Stimulated activated effector memory CD8-positive, alpha-beta T cell treated with anti-CD3 and anti-CD28 coated beads, Interleukin-12 subunit alpha, Interleukin-12 subunit beta, amount 100 ng/mL, for 72 hours (primary cell): ENCODE data around the gene TMEM178B.

Experiments used
- ATAC-seq: fragments of 150-1000 bp; cut with Tn5 transposase; 2 replicates; pipeline ENCODE4 v1.10.0; 2021
- DNase-seq, 2 donors: peaks; one replicate each; pipeline ENCODE4 v3.0.0; 2021 to 2022; ENCODE audit warnings: low spot score in 2 of 2
- H3K27ac Mint-ChIP-seq: one replicate; pipeline ENCODE4 v1.8.0; 2022; ENCODE audit warnings: mild to moderate bottlenecking, mixed read lengths
- H3K36me3 Mint-ChIP-seq: one replicate; pipeline ENCODE4 v1.8.0; 2022; ENCODE audit warnings: mild to moderate bottlenecking, mixed read lengths
- H3K4me1 Mint-ChIP-seq: one replicate; pipeline ENCODE4 v1.8.0; 2022; ENCODE audit warnings: mixed read lengths
- H3K4me3 Mint-ChIP-seq: one replicate; pipeline ENCODE4 v1.8.0; 2022; ENCODE audit warnings: mild to moderate bottlenecking, mixed read lengths
- H3K9me3 Mint-ChIP-seq: one replicate; pipeline ENCODE4 v1.8.0; 2022; ENCODE audit warnings: mixed read lengths

The TMEM178B gene

DNA sequence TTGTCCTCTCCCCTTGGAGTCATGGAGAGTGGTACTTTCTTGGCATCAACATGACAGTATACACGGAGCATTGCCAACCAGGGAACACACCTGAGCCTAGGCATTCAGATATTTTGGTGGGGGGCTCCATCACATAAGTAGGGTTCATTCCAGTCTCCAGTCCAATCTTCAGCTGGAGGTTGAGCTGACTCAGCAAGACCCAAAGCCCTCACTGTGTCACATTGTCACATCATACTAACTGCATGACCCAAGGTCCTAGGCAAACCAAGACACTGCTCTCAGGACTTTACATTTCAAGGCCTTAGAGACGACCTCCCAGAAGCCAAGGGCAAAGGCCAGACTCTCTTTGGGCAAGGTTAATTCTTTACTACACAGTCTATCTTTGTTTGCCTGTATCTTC is 190.1 kb downstream of the TMEM178B start:
- Mint-ChIP-seq H3K4me1 (no peaks in the 10 kb centered on the region), H3K9me3 (peaks cover 3% of the 10 kb centered on the region), H3K27ac (no peak overlapping the region), H3K36me3 (no peaks in the 10 kb centered on the region), H3K4me3 (no peak overlapping the region)
- DNase-seq, result no peak
- no peak for ATAC-seq

GRCh38 chr7:141264511-141264910 is 190.6 kb downstream of the TMEM178B start:
- Mint-ChIP-seq H3K27ac (no peak overlapping the region), H3K9me3 (peaks cover 2% of the 10 kb centered on the region), H3K4me3 (no peak overlapping the region), H3K4me1 (no peaks in the 10 kb centered on the region), H3K36me3 (no peaks in the 10 kb centered on the region)
- ATAC-seq (no peak), DNase-seq (no peak)

GRCh38 chr7:141265668-141266067 is 191.8 kb downstream of the TMEM178B start:
- Mint-ChIP-seq H3K9me3 (no peaks in the 10 kb centered on the region), H3K36me3 (no peaks in the 10 kb centered on the region), H3K4me3 (no peak overlapping the region), H3K4me1 (no peaks in the 10 kb centered on the region), H3K27ac (no peak overlapping the region)
- DNase-seq (no peak), ATAC-seq (no peak)

GRCh38 chr7:141268614-141269013 is 194.8 kb downstream of the TMEM178B start:
- no peaks in the 10 kb centered on the region for H3K4me1 Mint-ChIP-seq
- H3K9me3 Mint-ChIP-seq, result no peaks in the 10 kb centered on the region
- no peak overlapping the region for H3K27ac Mint-ChIP-seq
- H3K36me3 Mint-ChIP-seq, result no peaks in the 10 kb centered on the region
- ATAC-seq (no peak), DNase-seq (no peak)
- no peak overlapping the region for H3K4me3 Mint-ChIP-seq

DNA sequence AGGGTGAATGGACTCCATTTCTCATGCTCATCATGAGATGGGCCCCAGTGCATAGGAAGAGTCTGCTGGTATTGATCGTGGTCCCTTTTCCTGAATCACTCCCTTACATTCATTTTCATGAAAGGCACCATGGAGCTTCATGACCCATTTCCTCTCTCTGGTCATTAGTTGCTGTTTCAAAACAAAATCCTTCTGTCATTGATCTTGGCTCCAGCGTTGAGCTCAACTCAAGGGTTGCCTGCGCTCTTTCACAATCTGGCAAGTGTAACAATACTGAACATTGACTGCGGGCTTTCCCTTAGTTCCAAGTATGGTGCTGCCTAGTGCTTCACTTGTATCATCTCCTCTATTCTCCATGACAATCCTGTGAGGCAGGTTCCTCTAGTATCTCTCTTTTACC is 197.6 kb downstream of the TMEM178B start:
- Mint-ChIP-seq H3K4me3 (no peak overlapping the region), H3K27ac (no peak overlapping the region), H3K4me1 (no peaks in the 10 kb centered on the region), H3K36me3 (no peaks in the 10 kb centered on the region), H3K9me3 (no peaks in the 10 kb centered on the region)
- DNase-seq (no peak), ATAC-seq (no peak)

DNA sequence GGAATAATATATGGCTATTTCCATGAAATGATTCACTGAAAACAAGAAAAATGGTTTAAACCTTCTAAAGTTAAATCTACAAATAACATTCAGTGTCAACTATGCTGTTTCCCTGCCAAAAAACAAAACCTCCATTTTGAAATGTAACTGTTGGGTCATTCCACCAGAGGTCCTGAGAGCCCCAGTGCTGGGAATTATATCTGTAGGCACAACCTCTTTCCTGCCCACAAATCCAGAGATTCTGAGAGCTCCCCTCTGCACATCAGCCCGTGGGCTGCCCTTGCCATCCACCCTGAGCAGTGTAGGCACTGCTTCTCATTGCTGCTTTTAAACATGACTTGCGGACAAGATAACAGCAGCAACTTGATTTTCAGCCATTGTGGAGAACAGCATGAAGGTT is 198.6 kb downstream of the TMEM178B start:
- DNase-seq, result no peak
- Mint-ChIP-seq H3K4me1 (no peaks in the 10 kb centered on the region), H3K9me3 (no peaks in the 10 kb centered on the region), H3K36me3 (no peaks in the 10 kb centered on the region), H3K27ac (no peak overlapping the region), H3K4me3 (no peak overlapping the region)
- ATAC-seq, result no peak

DNA sequence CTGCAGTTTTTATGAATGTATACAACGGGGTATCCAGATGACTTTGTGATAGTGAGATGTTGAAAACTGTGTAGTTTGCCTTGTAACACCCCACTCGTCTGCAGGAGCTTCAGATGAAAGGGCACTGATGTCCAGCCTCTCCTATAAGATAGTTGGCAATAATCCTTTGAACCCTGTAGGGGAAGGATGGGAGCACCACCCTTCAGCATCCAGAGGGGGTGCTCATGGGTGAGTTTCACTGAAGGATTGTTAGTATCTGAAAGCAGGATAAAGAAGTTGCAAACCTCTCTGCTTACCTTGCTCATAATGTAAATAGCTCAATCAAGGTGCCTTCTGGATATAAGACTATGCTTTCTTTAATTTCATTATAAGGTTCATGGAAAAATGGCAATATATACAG is 201.5 kb downstream of the TMEM178B start:
- DNase-seq, result no peak
- no peaks in the 10 kb centered on the region for H3K36me3 Mint-ChIP-seq
- H3K27ac Mint-ChIP-seq, result no peak overlapping the region
- H3K4me1 Mint-ChIP-seq, result no peaks in the 10 kb centered on the region
- no peak for ATAC-seq
- no peak overlapping the region for H3K4me3 Mint-ChIP-seq
- H3K9me3 Mint-ChIP-seq, result no peaks in the 10 kb centered on the region

- Mint-ChIP-seq H3K4me3 (no peak overlapping the region), H3K36me3 (no peaks in the 10 kb centered on the region), H3K27ac (no peak overlapping the region), H3K4me1 (no peaks in the 10 kb centered on the region), H3K9me3 (no peaks in the 10 kb centered on the region)
- DNase-seq, result no peak
- no peak for ATAC-seq
Measured at GRCh38 chr7:141276031-141276430, 202.2 kb downstream of the TMEM178B start.

DNA sequence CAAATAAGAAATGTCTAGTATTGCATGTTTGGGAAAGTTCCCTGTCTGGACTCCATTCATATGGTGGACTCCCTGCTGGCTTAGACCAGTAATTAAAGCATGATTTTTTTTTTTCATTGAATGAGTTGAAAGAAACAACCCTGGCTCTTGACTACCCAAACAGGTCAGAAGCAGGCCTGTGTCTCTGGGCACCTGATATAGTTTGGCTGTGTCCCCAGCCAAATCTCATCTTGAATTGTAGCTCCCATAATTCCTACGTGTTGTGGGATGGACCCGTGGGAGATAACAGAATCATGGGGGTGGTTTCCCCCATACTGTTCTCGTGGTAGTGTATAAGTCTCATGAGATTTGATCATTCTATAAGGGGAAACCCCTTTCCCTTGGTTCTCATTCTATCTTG is 206.2 kb downstream of the TMEM178B start:
- no peak overlapping the region for H3K4me3 Mint-ChIP-seq
- no peaks in the 10 kb centered on the region for H3K9me3 Mint-ChIP-seq
- DNase-seq (no peak), ATAC-seq (no peak)
- H3K4me1 Mint-ChIP-seq, result no peaks in the 10 kb centered on the region
- H3K36me3 Mint-ChIP-seq, result no peaks in the 10 kb centered on the region
- H3K27ac Mint-ChIP-seq, result no peak overlapping the region

GRCh38 chr7:141281311-141281710 is 207.4 kb downstream of the TMEM178B start:
- no peak overlapping the region for H3K4me3 Mint-ChIP-seq
- no peaks in the 10 kb centered on the region for H3K36me3 Mint-ChIP-seq
- DNase-seq (no peak), ATAC-seq (no peak)
- H3K27ac Mint-ChIP-seq, result no peak overlapping the region
- H3K9me3 Mint-ChIP-seq, result no peaks in the 10 kb centered on the region
- no peaks in the 10 kb centered on the region for H3K4me1 Mint-ChIP-seq

DNA sequence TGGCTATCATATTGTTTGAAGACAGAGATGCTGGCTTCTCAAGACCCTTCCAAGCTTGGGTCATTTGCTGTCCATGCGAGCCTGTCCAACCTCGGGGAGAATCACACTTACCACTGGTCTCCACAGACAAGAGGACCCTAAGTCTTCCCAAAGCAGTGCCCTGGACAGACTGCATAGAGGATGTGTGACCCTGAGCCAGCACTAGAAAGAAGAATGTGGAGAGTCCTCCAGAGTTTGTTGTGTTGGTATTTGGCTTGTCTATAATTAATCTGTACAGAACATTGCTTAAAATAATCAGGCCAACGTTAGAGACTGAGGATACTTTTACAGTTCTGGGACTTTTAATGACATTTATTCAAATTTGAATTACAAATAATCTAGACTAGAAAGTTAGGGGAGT is 212.7 kb downstream of the TMEM178B start:
- no peaks in the 10 kb centered on the region for H3K4me1 Mint-ChIP-seq
- H3K36me3 Mint-ChIP-seq, result no peaks in the 10 kb centered on the region
- no peak overlapping the region for H3K27ac Mint-ChIP-seq
- DNase-seq, result no peak
- no peak for ATAC-seq
- H3K9me3 Mint-ChIP-seq, result no peaks in the 10 kb centered on the region
- H3K4me3 Mint-ChIP-seq, result no peak overlapping the region

GRCh38 chr7:141287936-141288335 is 214.1 kb downstream of the TMEM178B start:
- Mint-ChIP-seq H3K36me3 (no peaks in the 10 kb centered on the region), H3K4me1 (no peaks in the 10 kb centered on the region), H3K27ac (no peak overlapping the region), H3K9me3 (no peaks in the 10 kb centered on the region), H3K4me3 (no peak overlapping the region)
- ATAC-seq (no peak), DNase-seq (no peak)

DNA sequence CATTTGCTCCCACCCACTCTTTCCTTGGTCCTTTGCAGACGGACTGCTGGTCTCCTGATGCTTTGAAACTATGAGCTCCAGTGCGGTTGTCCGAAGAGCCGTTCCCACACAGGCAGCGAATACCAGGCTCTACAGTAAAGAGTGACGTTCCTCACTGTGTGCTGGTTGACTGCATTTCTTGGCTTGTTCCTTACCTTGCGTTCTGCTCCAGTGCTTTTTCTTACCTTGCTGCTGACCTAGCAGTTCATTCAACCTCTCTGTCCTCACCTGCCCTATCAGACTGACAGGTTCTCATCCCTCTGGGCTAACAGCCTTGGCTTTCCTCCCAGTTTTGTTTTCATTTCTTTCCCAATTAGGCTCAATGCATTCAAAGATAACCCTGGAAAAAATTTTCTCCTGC is 214.8 kb downstream of the TMEM178B start:
- Mint-ChIP-seq H3K27ac (no peak overlapping the region), H3K9me3 (no peaks in the 10 kb centered on the region), H3K36me3 (no peaks in the 10 kb centered on the region), H3K4me3 (no peak overlapping the region), H3K4me1 (no peaks in the 10 kb centered on the region)
- no peak for DNase-seq
- no peak for ATAC-seq

DNA sequence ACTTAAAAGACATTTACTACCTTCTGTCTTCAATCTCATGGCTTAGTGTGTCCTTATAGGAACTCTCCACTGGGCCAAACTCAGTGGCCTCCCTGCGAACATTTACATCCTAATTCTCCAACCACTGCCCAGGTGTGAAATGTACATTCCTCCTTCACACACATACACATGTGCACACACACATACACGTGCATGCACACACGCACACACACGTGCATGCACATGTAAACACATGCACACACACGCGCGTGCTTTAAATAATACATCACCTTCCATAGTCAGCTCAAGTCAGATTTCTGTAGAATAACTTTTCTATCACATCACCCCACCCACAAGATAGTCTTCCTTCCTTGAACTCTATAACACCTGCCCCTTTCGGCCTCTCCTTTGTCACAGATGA is 216.5 kb downstream of the TMEM178B start:
- no peaks in the 10 kb centered on the region for H3K4me1 Mint-ChIP-seq
- no peaks in the 10 kb centered on the region for H3K36me3 Mint-ChIP-seq
- no peaks in the 10 kb centered on the region for H3K9me3 Mint-ChIP-seq
- H3K27ac Mint-ChIP-seq, result no peak overlapping the region
- no peak overlapping the region for H3K4me3 Mint-ChIP-seq
- no peak for ATAC-seq
- no peak for DNase-seq

GRCh38 chr7:141290973-141291372 is 217.1 kb downstream of the TMEM178B start:
- no peaks in the 10 kb centered on the region for H3K36me3 Mint-ChIP-seq
- H3K4me1 Mint-ChIP-seq, result no peaks in the 10 kb centered on the region
- no peak overlapping the region for H3K4me3 Mint-ChIP-seq
- DNase-seq, result no peak
- no peaks in the 10 kb centered on the region for H3K9me3 Mint-ChIP-seq
- ATAC-seq, result no peak
- no peak overlapping the region for H3K27ac Mint-ChIP-seq

DNA sequence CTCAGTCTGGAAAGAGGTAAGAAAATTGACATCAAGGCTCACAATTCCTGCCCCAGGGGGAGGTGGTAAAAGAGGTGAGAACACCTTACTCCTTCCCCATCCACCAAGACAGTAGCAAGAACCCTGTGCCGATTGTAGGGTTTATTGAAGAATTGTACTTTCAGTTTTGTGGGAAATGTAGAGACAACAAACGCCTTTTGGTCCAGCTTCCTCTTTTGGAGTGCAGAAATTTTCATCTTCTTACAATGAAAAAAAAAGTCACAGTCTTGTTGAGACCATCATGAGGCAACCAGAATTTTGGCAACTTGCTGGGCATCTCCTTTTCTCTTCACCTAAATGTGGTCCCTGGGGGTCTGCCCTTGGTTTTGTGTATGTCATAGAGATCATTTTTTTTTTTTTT is 217.7 kb downstream of the TMEM178B start:
- no peaks in the 10 kb centered on the region for H3K9me3 Mint-ChIP-seq
- DNase-seq (no peak), ATAC-seq (no peak)
- no peaks in the 10 kb centered on the region for H3K4me1 Mint-ChIP-seq
- H3K36me3 Mint-ChIP-seq, result no peaks in the 10 kb centered on the region
- H3K4me3 Mint-ChIP-seq, result no peak overlapping the region
- H3K27ac Mint-ChIP-seq, result no peak overlapping the region

GRCh38 chr7:141294143-141294829 is 220.4 kb downstream of the TMEM178B start:
- no peaks in the 10 kb centered on the region for H3K4me1 Mint-ChIP-seq
- H3K27ac Mint-ChIP-seq, result no peak overlapping the region
- no peaks in the 10 kb centered on the region for H3K9me3 Mint-ChIP-seq
- ATAC-seq, result no peak
- no peak overlapping the region for H3K4me3 Mint-ChIP-seq
- no peak for DNase-seq
- no peaks in the 10 kb centered on the region for H3K36me3 Mint-ChIP-seq
